Gastroesophageal sphincter (tissue), 3 donors: ENCODE results near the gene IFI27L2.

Experiments
- EP300 ChIP-seq: sonication (generic); formaldehyde crosslinking; IDR thresholded peaks from one replicate; pipeline ENCODE4 v1.6.1; 2017; ENCODE audit warnings: antibody characterized with exemption, mild to moderate bottlenecking
- POLR2A ChIP-seq, 2 donors: fragments of 450-650 bp; IDR thresholded peaks; one replicate each; pipeline ENCODE4 v1.6.1; 2017; ENCODE audit warnings: antibody characterized with exemption in 2 of 2, mild to moderate bottlenecking in 2 of 2, moderate library complexity in 1 of 2
- POLR2AphosphoS5 ChIP-seq: sonication (generic); formaldehyde crosslinking; IDR thresholded peaks from one replicate; pipeline ENCODE4 v1.6.1; 2017; ENCODE audit warnings: antibody characterized with exemption
- TF ChIP-seq, protein P1 (sequence below), 4 experiments: fragments of 200-600 bp in 2 of 4; fragments of 450-650 bp in 2 of 4; sonication (generic) in 1 of 4; IDR thresholded peaks; one replicate each; pipeline ENCODE4 v1.5.1; 2017 to 2019; ENCODE audit warnings: antibody characterized with exemption in 4 of 4, mild to moderate bottlenecking in 2 of 4, moderate library complexity in 2 of 4

DNA sequence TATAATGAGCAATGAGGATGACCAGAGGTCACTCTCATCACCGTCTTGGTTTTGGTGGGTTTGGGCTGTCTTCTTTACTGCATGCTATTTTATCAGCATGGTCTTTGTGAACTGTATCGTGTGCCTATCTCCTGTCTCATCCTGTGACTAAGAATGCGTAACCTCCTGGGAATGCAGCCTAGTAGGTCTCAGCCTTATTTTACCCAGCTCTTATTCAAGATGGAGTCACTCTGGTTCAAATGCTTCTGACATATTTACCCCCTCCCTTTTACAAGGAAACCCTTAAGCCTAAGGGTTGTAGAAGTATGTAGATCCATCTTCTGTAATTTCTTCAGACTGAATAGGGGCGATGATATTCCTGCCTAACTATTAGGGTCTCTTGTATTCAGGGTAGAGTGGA is 39.9 kb downstream of the IFI27L2 start:
- TF ChIP-seq POLR2A (IDR thresholded peaks at IDR 0.05) (no peak), POLR2AphosphoS5 (no peak), EP300 (no peak)
- TF ChIP-seq, protein P1, sequence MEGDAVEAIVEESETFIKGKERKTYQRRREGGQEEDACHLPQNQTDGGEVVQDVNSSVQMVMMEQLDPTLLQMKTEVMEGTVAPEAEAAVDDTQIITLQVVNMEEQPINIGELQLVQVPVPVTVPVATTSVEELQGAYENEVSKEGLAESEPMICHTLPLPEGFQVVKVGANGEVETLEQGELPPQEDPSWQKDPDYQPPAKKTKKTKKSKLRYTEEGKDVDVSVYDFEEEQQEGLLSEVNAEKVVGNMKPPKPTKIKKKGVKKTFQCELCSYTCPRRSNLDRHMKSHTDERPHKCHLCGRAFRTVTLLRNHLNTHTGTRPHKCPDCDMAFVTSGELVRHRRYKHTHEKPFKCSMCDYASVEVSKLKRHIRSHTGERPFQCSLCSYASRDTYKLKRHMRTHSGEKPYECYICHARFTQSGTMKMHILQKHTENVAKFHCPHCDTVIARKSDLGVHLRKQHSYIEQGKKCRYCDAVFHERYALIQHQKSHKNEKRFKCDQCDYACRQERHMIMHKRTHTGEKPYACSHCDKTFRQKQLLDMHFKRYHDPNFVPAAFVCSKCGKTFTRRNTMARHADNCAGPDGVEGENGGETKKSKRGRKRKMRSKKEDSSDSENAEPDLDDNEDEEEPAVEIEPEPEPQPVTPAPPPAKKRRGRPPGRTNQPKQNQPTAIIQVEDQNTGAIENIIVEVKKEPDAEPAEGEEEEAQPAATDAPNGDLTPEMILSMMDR (IDR thresholded peaks at IDR 0.05) = no peak
